Mesenchymal stem cell (in vitro differentiated cells and primary cell): ENCODE measurements around the gene PTPRN2.

ENCODE experiments used
- DNase-seq: peaks from one replicate; pipeline ENCODE4 v3.0.0-alpha.2; 2013
- H2AFZ ChIP-seq: one replicate; pipeline ENCODE4 v1.6.1; 2013; ENCODE audit warnings: low read depth, mild to moderate bottlenecking, control low read depth, inconsistent platforms, low read length, moderate library complexity
- H2AK5ac ChIP-seq: 2 replicates; pipeline ENCODE4 v1.6.1; 2013; ENCODE audit warnings: low read length, moderate library complexity, mild to moderate bottlenecking, inconsistent platforms; ENCODE audit not compliant: severe bottlenecking
- H2BK120ac ChIP-seq: one replicate; pipeline ENCODE4 v1.6.1; 2013; ENCODE audit warnings: low read depth, mild to moderate bottlenecking, inconsistent platforms, low read length, moderate library complexity
- H2BK12ac ChIP-seq, 2 experiments: one replicate each; pipeline ENCODE4 v1.6.1; 2013; ENCODE audit warnings: inconsistent platforms in 2 of 2, low read length in 2 of 2, mild to moderate bottlenecking in 2 of 2, moderate library complexity in 2 of 2, control low read depth in 1 of 2
- H2BK15ac ChIP-seq: one replicate; pipeline ENCODE4 v1.6.1; 2013; ENCODE audit warnings: mild to moderate bottlenecking, low read depth, inconsistent platforms; ENCODE audit not compliant: poor library complexity, severe bottlenecking
- H2BK5ac ChIP-seq: 2 replicates; pipeline ENCODE4 v1.6.1; 2013; ENCODE audit warnings: low read depth, mild to moderate bottlenecking, low read length, control low read depth, inconsistent platforms; ENCODE audit not compliant: poor library complexity, severe bottlenecking
- H3K14ac ChIP-seq, 2 experiments: one replicate each; pipeline ENCODE4 v1.6.1; 2013; ENCODE audit warnings: inconsistent platforms in 2 of 2, low read length in 2 of 2, control low read depth in 1 of 2, mild to moderate bottlenecking in 1 of 2, moderate library complexity in 1 of 2
- H3K18ac ChIP-seq, 2 experiments: one replicate each; pipeline ENCODE4 v1.6.1; 2013; ENCODE audit warnings: inconsistent platforms in 2 of 2, low read length in 2 of 2, control low read depth in 1 of 2, low read depth in 1 of 2, mild to moderate bottlenecking in 1 of 2
- H3K23ac ChIP-seq, 2 experiments: one replicate each; pipeline ENCODE4 v1.6.1; 2013; ENCODE audit warnings: inconsistent platforms in 2 of 2, low read length in 2 of 2, mild to moderate bottlenecking in 2 of 2, moderate library complexity in 2 of 2, control low read depth in 1 of 2
- H3K27ac ChIP-seq: 2 replicates; pipeline ENCODE4 v1.5.1; 2013; ENCODE audit warnings: mild to moderate bottlenecking, moderate library complexity, low read length, control low read depth, inconsistent platforms; ENCODE audit not compliant: poor library complexity, severe bottlenecking
- H3K27me3 ChIP-seq, 2 experiments: 2 replicates each; pipeline versions ENCODE4 v1.6.1 to v1.7.0; 2013; ENCODE audit warnings: low read length in 2 of 2, mild to moderate bottlenecking in 2 of 2, moderate library complexity in 2 of 2, control low read depth in 1 of 2, inconsistent platforms in 1 of 2; ENCODE audit not compliant: control insufficient read depth in 1 of 2, insufficient read depth in 1 of 2
- H3K36me3 ChIP-seq, 2 experiments: 2 replicates each; pipeline versions ENCODE4 v1.6.1 to v1.7.0; 2013; ENCODE audit warnings: low read length in 2 of 2, control low read depth in 1 of 2, inconsistent platforms in 1 of 2, low read depth in 1 of 2, mild to moderate bottlenecking in 1 of 2; ENCODE audit not compliant: insufficient read depth in 2 of 2, control insufficient read depth in 1 of 2
- H3K4ac ChIP-seq, 2 experiments: one replicate each; pipeline ENCODE4 v1.6.1; 2013; ENCODE audit warnings: inconsistent platforms in 2 of 2, low read length in 2 of 2, mild to moderate bottlenecking in 2 of 2, moderate library complexity in 2 of 2, control low read depth in 1 of 2, low read depth in 1 of 2
- H3K4me1 ChIP-seq: 2 replicates; pipeline ENCODE4 v1.6.1; 2013; ENCODE audit warnings: low read depth, low read length, control low read depth; ENCODE audit not compliant: control insufficient read depth, insufficient read depth
- H3K4me2 ChIP-seq: 2 replicates; pipeline ENCODE4 v1.6.1; 2013; ENCODE audit warnings: low read length, mild to moderate bottlenecking, inconsistent platforms; ENCODE audit not compliant: poor library complexity, severe bottlenecking
- H3K4me3 ChIP-seq, 2 experiments: 2 replicates each; pipeline versions ENCODE4 v1.5.1 to v1.7.0; 2013; ENCODE audit warnings: low read length in 2 of 2, mild to moderate bottlenecking in 2 of 2, control low read depth in 1 of 2, low read depth in 1 of 2; ENCODE audit not compliant: insufficient read depth in 1 of 2
- H3K79me1 ChIP-seq: replicated peaks from 2 replicates; pipeline ENCODE4 v1.6.1; 2013; ENCODE audit warnings: mild to moderate bottlenecking, control low read depth, low read length, inconsistent platforms; ENCODE audit not compliant: poor library complexity, severe bottlenecking
- H3K9ac ChIP-seq: 2 replicates; pipeline ENCODE4 v1.7.0; 2013; ENCODE audit warnings: mild to moderate bottlenecking, low read length, moderate library complexity
- H3K9me3 ChIP-seq: 2 replicates; pipeline ENCODE4 v1.7.0; 2013; ENCODE audit warnings: mild to moderate bottlenecking, low read length; ENCODE audit not compliant: control insufficient read depth
- H4K8ac ChIP-seq: one replicate; pipeline ENCODE4 v1.6.1; 2013; ENCODE audit warnings: inconsistent platforms, mild to moderate bottlenecking, low read length, moderate library complexity
- H4K91ac ChIP-seq: one replicate; pipeline ENCODE4 v1.6.1; 2013; ENCODE audit warnings: mild to moderate bottlenecking, low read length, inconsistent platforms
- WGBS: methylation state at CpG from one replicate; pipeline ENCODE4 v1.1.7; 2013; ENCODE audit warnings: mixed read lengths; 5-methylcytosine and 5-hydroxymethylcytosine counted together

Gene PTPRN2

GRCh38 chr7:157650801-157651200 lies 936.8 kb downstream of the PTPRN2 start:
- Histone ChIP-seq H2AFZ (no peak overlapping the region), H2BK5ac (no peak overlapping the region)
- WGBS: 95% methylated on average over 19 of the region's 19 CpGs

GRCh38 chr7:157650131-157650631 lies 937.4 kb downstream of the PTPRN2 start:
- no peak overlapping the region for H2AFZ ChIP-seq
- H4K91ac ChIP-seq: no peak overlapping the region
- no peak overlapping the region for H4K8ac ChIP-seq
- H2AK5ac ChIP-seq: no peak overlapping the region
- no peak overlapping the region for H2BK120ac ChIP-seq
- no peak overlapping the region for H2BK5ac ChIP-seq
- H2BK12ac ChIP-seq: no peak overlapping the region
- no peaks in the 10 kb centered on the region for H3K79me1 ChIP-seq
- no peaks in the 10 kb centered on the region for H3K4me1 ChIP-seq
- H3K4ac ChIP-seq: no peak overlapping the region
- H3K4me3 ChIP-seq: no peak overlapping the region
- H3K27ac ChIP-seq: no peak overlapping the region
- no peak overlapping the region for H3K23ac ChIP-seq
- H3K27me3 ChIP-seq: no peaks in the 10 kb centered on the region
- H3K4me2 ChIP-seq: no peak overlapping the region
- no peak overlapping the region for H3K18ac ChIP-seq
- DNase-seq: no peak
- H3K9ac ChIP-seq: no peak overlapping the region
- no peaks in the 10 kb centered on the region for H3K9me3 ChIP-seq
- no peaks in the 10 kb centered on the region for H3K36me3 ChIP-seq
- no peak overlapping the region for H2BK15ac ChIP-seq
- H3K14ac ChIP-seq: no peak overlapping the region
- 92% methylated on average over 25 of the region's 25 CpGs for WGBS

More at GRCh38 chr7:157650801-157651200, 936.8 kb downstream of the PTPRN2 start:
- no peak overlapping the region for H3K4ac ChIP-seq
- H3K36me3 ChIP-seq: no peaks in the 10 kb centered on the region
- H2BK120ac ChIP-seq: no peak overlapping the region
- no peak overlapping the region for H3K14ac ChIP-seq
- no peak for DNase-seq
- H2BK12ac ChIP-seq: no peak overlapping the region
- no peak overlapping the region for H4K91ac ChIP-seq
- H3K23ac ChIP-seq: no peak overlapping the region
- no peak overlapping the region for H2AK5ac ChIP-seq
- no peak overlapping the region for H4K8ac ChIP-seq
- H3K27me3 ChIP-seq: no peaks in the 10 kb centered on the region
- H2BK15ac ChIP-seq: no peak overlapping the region
- no peaks in the 10 kb centered on the region for H3K9me3 ChIP-seq
- H3K4me3 ChIP-seq: no peak overlapping the region
- H3K18ac ChIP-seq: no peak overlapping the region
- H3K4me2 ChIP-seq: no peak overlapping the region
- H3K9ac ChIP-seq: no peak overlapping the region
- H3K79me1 ChIP-seq: no peaks in the 10 kb centered on the region
- no peaks in the 10 kb centered on the region for H3K4me1 ChIP-seq
- H3K27ac ChIP-seq: no peak overlapping the region

GRCh38 chr7:157646551-157646950 lies 941.1 kb downstream of the PTPRN2 start:
- Histone ChIP-seq H3K27me3 (no peaks in the 10 kb centered on the region), H4K91ac (no peak overlapping the region), H3K4ac (no peak overlapping the region), H3K27ac (no peak overlapping the region), H2AFZ (no peak overlapping the region), H3K9ac (no peak overlapping the region), H3K79me1 (no peaks in the 10 kb centered on the region), H3K36me3 (no peaks in the 10 kb centered on the region), H2AK5ac (no peak overlapping the region), H3K4me3 (no peak overlapping the region), H3K4me1 (no peaks in the 10 kb centered on the region), H2BK5ac (no peak overlapping the region), H3K9me3 (peaks cover 8% of the 10 kb centered on the region), H3K18ac (no peak overlapping the region), H3K4me2 (no peak overlapping the region), H4K8ac (no peak overlapping the region), H3K23ac (no peak overlapping the region), H2BK120ac (no peak overlapping the region), H2BK15ac (no peak overlapping the region), H2BK12ac (no peak overlapping the region), H3K14ac (no peak overlapping the region)
- WGBS: 92% methylated on average over 12 of the region's 13 CpGs
- no peak for DNase-seq

DNA sequence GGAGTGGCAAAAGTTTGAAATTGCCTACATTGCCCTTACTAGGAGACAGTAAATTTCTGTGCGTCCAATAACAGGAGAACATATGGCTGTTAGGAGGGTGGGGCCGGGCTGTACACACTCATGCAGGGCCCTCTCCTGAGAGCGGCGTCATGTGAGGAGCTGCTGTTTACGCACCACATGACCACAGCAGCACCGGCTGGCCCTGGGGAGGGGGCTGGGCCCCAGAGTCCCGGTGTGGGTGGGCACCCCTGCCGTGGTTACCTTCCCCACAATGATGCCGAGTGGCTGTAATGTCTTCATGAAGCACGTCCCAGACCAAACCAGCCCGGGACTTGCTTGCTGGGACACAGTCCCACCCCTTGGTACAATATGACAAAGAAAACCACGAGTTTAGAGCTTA lies 942.1 kb downstream of the PTPRN2 start:
- no peak overlapping the region for H3K23ac ChIP-seq
- no peak overlapping the region for H4K91ac ChIP-seq
- no peaks in the 10 kb centered on the region for H3K79me1 ChIP-seq
- 82% methylated on average over 12 of the region's 12 CpGs for WGBS
- no peak overlapping the region for H2AK5ac ChIP-seq
- H3K27me3 ChIP-seq: no peaks in the 10 kb centered on the region
- no peak overlapping the region for H3K4ac ChIP-seq
- no peak overlapping the region for H3K9ac ChIP-seq
- DNase-seq: no peak
- H2AFZ ChIP-seq: no peak overlapping the region
- H3K36me3 ChIP-seq: no peaks in the 10 kb centered on the region
- no peak overlapping the region for H2BK12ac ChIP-seq
- no peak overlapping the region for H2BK15ac ChIP-seq
- H3K4me1 ChIP-seq: no peaks in the 10 kb centered on the region
- no peak overlapping the region for H2BK5ac ChIP-seq
- no peak overlapping the region for H3K4me2 ChIP-seq
- H2BK120ac ChIP-seq: no peak overlapping the region
- H3K9me3 ChIP-seq: peaks cover 18% of the 10 kb centered on the region
- no peak overlapping the region for H3K18ac ChIP-seq
- H3K27ac ChIP-seq: no peak overlapping the region
- H3K4me3 ChIP-seq: no peak overlapping the region
- no peak overlapping the region for H4K8ac ChIP-seq
- H3K14ac ChIP-seq: no peak overlapping the region
